BJ (cell line): ENCODE measurements around the gene WHAMM. TPM values are rescaled to one million over a fixed set of nuclear protein-coding genes. Genes with fewer than 3 reads are reported as not detected.

Experiments
- CTCF ChIA-PET: fragments of 350-600 bp; formaldehyde crosslinking; extraction: SDS; loops from one replicate; lab custom pipeline; 2021; ENCODE audit warnings: antibody characterized with exemption, inconsistent platforms; lab: Yijun Ruan, JAX
- POLR2A ChIA-PET: fragments of 300-600 bp; sonication (Branson Sonifier 250); formaldehyde crosslinking; extraction: SDS; loops from one replicate; lab custom pipeline; 2021; ENCODE audit warnings: antibody characterized with exemption; lab: Charles Lee
- DNase-seq: peaks from one replicate; pipeline ENCODE4 v3.0.0-alpha.2; 2011; ENCODE audit warnings: low read depth
- H3K27me3 ChIP-seq: 2 replicates; pipeline ENCODE4 v1.6.0; 2011; ENCODE audit warnings: low read length; ENCODE audit not compliant: control insufficient read depth, insufficient read depth
- H3K36me3 ChIP-seq: 2 replicates; pipeline ENCODE4 v1.5.1; 2011; ENCODE audit warnings: low read length; ENCODE audit not compliant: control insufficient read depth, insufficient read depth
- H3K4me3 ChIP-seq: 2 replicates; pipeline ENCODE4 v1.5.1; 2011; ENCODE audit warnings: low read depth, mild to moderate bottlenecking, control low read depth, low read length
- CTCF ChIP-seq: IDR thresholded peaks from 2 replicates; pipeline ENCODE4 v1.5.1; 2011; ENCODE audit warnings: low read depth, mild to moderate bottlenecking, control low read depth, inconsistent platforms, low read length, moderate library complexity; ENCODE audit not compliant: insufficient read depth
- polyA plus RNA-seq: library from polyadenylated mRNA; depleted of rRNA; stranded (reverse); fragments of >200 nt; gene quantifications from 2 replicates; pipeline ENCODE4 v1.2.3, GENCODE V29; 2011; rRNA removed

WHAMM gene
- polyA plus RNA-seq, 1 experiment: 2.8 TPM

GRCh38 chr15:82882273-82882928 is 73.0 kb downstream of the WHAMM start:
- TF ChIP-seq CTCF: no peak
- no peak for DNase-seq
- POLR2A ChIA-PET: no interaction called here
- no peak overlapping the region for H3K4me3 ChIP-seq
- H3K27me3 ChIP-seq: no peaks in the 10 kb centered on the region
- no peaks in the 10 kb centered on the region for H3K36me3 ChIP-seq
- CTCF ChIA-PET: interaction anchor here (0.9 kb wide), 1 partner anchor 11 kb away, joined by 3 read pairs; no protein-coding TSS in a partner anchor

Other genes starting within 250 kb of the WHAMM start
- gene CPEB1, start 162.3 kb upstream of the WHAMM start, polyA plus RNA-seq: 2.4 and 4.1 TPM in 2 replicates
- gene AP3B2, start 99.8 kb upstream of the WHAMM start, polyA plus RNA-seq: 0.47 and 0.54 TPM in 2 replicates
- gene FSD2, start 3.6 kb upstream of the WHAMM start, polyA plus RNA-seq: not detected in 2 replicates
- gene HOMER2, start 143.1 kb downstream of the WHAMM start, polyA plus RNA-seq: 0.83 and 1.4 TPM in 2 replicates
- 20.3 and 30.6 TPM in 2 replicates for gene RAMAC, start 176.6 kb downstream of the WHAMM start, polyA plus RNA-seq
- 17.9 and 21.1 TPM in 2 replicates for gene C15orf40, start 202.0 kb downstream of the WHAMM start, polyA plus RNA-seq